G401 (cell line): Measurements from ENCODE around the gene XRCC4. TPM values are rescaled to one million over a fixed set of nuclear protein-coding genes. Genes with fewer than 3 reads are reported as not detected.
"Not testable (repeated sequence)": the region's sequence is repeated elsewhere in the genome, so short reads cannot be mapped to it uniquely, and the experiment has no call there.

Source experiments
- DNase-seq: peaks from one replicate; pipeline ENCODE4 v3.0.0-alpha.2; 2015; ENCODE audit warnings: low spot score
- in situ Hi-C: cut with HindIII; loops from 2 replicates; pipeline ENCODE4 v1.10.0; 2016; ENCODE audit warnings: low sequenced_read_pairs, mixed read lengths
- total RNA-seq: library from RNA; depleted of rRNA; stranded (reverse); fragments of >200 nt; shearing (Covaris generic); gene quantifications from 2 replicates; pipeline ENCODE4 v1.2.3, GENCODE V29; 2014

XRCC4 gene
- total RNA-seq, 1 experiment from 2014 or later, result 17.4 TPM

DNA sequence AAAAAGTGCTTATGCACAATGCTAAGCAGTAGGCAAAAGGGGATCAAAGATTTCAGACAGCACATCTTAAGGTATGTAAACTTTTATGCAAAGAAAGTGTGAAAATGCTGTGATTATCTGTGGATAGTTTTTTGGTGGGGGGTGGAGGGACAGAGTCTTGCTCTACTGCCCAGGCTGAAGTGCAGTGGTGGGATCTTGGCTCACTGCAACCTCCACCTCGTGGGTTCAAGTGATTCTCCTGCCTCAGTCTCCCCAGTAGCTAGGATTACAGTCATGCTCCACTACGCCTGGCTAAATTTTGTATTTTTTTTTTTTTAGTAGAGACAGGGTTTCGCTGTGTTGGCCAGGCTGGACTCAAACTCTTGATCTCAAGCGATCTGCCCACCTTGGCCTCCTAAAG, 10.0 kb upstream of the XRCC4 start:
- in situ Hi-C loops, DNase-seq: not testable (repeated sequence)

DNA sequence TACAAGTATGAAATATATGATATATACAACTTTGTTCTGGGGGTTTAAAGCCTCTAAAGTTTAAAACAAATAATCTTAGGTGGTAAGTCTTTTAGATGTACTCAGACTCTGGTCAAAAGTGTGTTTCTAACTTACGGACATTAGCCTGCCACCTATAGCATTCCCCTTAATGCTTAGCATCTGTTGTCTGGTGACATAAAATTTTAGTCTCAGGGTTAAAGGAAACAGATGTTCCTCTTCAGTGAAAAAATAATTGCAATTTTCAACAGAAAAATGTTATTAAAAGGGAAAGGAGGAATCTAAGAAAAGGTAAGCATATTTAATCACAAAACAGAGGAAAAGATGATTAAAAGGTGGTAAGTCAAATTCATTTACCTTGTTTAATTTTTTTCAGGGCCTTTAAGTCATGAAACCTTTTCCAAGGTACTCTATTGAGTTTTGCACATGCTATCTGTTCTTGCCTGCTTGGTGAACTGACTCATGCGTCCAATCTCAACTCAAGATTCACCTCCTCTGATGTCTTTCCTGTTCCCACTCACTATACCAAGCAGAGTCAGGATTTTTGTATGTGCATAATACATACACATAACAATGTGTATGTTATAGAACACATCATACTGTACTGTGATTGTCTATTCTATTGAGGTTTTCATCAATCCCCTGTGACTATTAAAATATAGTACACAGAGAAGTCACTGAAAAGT, 8.1 kb upstream of the XRCC4 start:
- in situ Hi-C loops, result no loop called here
- DNase-seq, result no peak

GRCh38 chr5:83071286-83072051, 5.9 kb upstream of the XRCC4 start:
- no peak for DNase-seq
- in situ Hi-C loops, result no loop called here

DNA sequence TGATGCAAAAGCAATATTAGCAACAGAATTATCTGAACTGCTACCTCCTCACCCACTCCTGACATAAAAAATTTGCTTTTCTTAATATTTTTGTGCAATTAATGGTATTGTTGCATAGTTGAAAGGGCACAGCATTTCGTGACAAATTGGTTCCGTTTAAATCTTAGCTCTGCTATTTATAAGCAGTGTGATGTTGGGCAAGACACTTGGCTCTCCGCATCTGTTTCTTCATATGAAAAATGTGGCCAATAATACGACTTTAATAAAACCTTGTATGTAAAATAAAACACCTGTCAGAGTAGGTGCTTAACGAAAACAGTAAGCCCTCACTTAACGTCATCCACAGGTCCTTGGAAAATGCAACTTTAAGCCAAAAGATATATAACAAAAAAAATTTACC, 4.4 kb upstream of the XRCC4 start:
- in situ Hi-C loops, result no loop called here
- no peak for DNase-seq

GRCh38 chr5:83077662-83078261, 415 bp downstream of the XRCC4 start:
- in situ Hi-C loops, result no loop called here
- no peak for DNase-seq

- in situ Hi-C loops, result no loop called here
- DNase-seq, result no peak
Observed at GRCh38 chr5:83082750-83083149, 5.4 kb downstream of the XRCC4 start.

DNA sequence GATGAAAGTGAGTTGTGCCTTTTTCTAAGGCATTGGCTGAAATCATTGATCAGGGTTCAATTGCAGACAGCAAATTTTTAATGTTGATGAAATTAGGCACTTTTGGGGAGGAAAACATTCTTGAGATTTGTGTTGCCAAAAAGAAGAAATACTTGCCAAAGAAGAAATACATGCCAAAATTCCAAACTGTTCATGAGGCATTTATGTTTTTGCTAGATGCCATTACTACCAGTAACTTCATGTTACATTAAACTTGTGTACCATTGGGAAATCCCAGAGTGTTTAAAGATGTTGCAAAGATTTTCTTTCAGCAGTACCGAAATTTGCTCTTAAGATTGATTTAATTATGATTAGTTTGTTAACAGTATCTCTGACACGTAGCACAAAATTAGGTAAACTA, 7.0 kb downstream of the XRCC4 start:
- DNase-seq, result no peak
- in situ Hi-C loops, result no loop called here

DNA sequence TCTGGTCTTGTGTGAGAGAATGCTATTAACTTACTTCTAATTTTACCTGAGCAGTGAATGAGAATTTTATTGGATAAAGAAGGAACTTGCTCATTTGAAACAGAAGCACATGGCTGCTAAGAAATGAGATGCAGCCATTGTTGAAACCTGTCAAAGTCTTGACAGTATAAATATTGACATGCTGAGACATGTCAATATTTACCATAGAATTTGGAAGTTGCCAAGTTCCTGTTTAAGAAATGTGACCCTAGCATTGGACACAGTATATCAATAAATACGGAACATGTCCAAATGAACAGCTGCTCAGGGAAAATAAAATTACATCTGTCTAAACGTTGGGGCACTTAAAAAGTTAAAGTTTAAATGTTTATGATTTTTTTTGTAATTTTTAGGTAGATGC, 7.8 kb downstream of the XRCC4 start:
- in situ Hi-C loops, result no loop called here

GRCh38 chr5:83090169-83090568, 12.8 kb downstream of the XRCC4 start:
- DNase-seq, result no peak
- in situ Hi-C loops, result no loop called here

More for the DNA sequence above, 7.8 kb downstream of the XRCC4 start:
- DNase-seq, result no peak

DNA sequence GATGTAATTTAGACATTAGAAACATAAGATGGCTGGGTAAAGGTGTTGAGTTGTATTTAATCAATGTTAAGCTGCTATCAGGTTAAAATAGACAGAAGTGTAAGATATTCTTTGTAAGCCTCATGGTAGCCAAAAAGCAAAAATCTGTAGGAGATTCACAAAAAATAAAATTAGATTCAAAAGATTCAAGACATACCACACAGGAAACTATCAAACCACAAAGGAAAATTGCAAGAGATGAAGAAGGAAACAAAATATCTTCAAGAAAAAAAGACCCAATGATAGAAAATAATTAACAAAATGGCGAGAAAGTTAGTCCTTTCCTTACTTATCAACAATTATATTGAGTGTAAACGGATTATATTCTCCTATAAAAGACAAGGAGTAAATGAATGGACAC, 15.3 kb downstream of the XRCC4 start:
- no peak for DNase-seq
- in situ Hi-C loops, result no loop called here

DNA sequence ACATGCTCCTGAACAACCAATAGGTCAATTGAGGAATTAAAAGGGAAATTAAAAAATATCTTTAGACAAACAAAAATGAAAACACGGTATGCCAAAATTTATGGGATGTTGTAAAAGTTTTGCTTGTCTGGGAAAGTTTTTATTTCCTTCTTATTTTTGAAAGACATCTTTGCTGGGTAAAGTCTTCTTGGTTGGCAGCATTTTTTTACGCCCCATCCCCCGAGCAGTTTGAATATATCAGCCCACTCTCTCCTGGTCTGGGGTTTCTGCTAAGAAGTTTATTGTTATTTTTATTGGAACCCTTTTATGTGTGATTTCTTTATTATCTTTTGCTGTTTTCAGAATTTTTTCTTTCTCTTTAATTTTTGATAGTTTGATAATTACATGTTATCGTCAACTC, 16.3 kb downstream of the XRCC4 start:
- DNase-seq, result no peak
- in situ Hi-C loops, result no loop called here

GRCh38 chr5:83095163-83095956, 18.0 kb downstream of the XRCC4 start:
- in situ Hi-C loops, result no loop called here
- no peak for DNase-seq

DNA sequence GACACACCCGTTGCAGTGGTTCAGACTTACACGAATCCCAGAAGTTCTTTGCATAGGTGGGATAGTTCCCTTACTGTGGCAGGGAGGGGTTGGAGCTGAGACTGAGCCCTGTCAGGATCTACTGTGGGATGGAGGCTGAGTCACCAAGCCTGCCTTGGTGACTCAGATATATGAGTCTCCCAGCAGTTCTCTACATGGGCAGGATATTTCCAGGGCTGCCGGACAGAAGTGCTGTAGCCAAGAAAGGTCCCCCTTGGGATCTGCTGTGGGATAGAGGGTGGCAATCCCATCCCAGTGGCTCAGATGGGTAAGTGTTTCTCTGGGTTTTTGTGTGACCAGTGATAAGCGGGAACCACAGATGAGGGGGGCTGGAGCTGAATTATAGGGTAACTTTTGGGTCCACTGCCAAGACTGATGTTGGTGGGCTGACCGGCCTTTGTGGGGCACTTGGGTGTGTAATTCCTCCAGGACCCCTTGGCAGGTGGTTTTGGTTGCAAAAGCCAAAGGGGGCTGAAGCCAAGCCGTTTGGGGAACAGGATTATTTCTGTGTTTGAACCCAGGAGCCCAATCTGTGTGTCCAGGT, 18.7 kb downstream of the XRCC4 start:
- in situ Hi-C loops, result no loop called here
- no peak for DNase-seq

DNA sequence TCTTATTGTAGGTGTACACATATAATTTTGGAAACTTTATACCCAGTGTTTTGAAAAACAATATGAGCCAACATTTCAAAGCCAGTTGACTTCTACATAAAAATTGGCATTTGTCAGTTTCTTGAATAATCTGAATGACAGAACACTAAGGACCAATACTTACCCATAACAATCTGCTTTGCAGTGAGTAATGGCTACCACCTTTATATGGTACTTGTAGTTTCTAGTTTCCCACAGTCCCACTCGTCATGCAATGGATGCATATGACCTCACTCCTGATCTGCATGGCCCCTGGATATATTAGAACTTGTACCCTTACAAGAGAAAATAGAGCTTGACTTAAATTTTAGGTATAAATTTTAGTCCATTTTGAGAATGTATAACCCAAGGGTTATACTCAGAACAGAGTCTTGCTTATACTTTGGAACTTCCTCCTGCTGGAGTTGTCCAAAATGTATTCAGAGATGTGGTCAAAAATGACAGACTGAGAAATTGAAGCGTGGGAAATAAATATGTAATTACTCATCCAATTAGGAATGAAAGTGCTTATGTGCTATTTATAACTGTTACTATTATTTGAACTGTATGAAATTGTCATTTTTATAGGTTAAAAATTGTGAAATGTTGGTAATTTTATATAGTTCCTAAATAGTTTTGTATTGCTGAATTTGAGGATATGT, 19.5 kb downstream of the XRCC4 start:
- DNase-seq, result no peak
- in situ Hi-C loops, result no loop called here

- in situ Hi-C loops, result no loop called here
- no peak for DNase-seq
Observed at GRCh38 chr5:83097689-83098231, 20.4 kb downstream of the XRCC4 start.

DNA sequence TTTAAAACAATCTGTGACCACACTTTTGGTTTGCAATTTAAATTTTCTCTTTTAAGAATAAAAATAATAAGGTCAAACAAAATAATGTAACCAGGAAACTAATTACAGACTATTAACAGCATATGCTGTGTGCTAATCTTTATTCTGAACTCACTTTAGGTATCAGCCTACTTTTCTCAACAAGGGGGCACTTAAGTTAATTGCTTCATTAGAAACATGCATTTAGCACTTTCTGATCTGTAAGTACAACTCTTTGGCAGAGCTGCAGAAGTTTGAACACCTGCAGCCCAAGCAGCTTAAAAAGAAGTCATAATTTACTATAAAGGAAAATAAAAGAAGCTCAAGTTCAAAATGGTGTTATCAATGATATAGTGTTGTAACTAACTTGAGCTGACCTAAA, 21.7 kb downstream of the XRCC4 start:
- in situ Hi-C loops, result no loop called here

GRCh38 chr5:83099445-83099844, 22.1 kb downstream of the XRCC4 start:
- in situ Hi-C loops, result no loop called here

More for the DNA sequence above, 21.7 kb downstream of the XRCC4 start:
- DNase-seq, result no peak

DNA sequence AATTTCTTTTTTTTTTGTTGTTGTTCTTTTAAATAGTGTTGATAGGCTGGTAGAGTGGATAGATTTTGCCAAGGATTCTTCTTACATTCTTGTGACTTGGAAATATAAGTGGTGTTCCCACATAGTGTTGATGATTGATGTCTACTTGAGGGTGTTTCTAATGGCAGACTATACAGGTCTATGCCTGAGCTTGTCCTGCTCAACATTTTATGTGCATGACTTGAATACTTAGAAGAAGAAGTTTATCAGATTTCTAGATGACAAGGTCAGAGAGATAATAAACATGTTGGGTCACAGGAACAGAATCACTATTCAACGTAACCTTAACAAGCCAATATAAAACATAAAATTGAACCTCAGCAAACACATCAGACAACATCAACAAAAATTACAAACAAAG, 24.2 kb downstream of the XRCC4 start:
- in situ Hi-C loops, result no loop called here
- DNase-seq, result no peak

More at GRCh38 chr5:83099445-83099844, 22.1 kb downstream of the XRCC4 start:
- DNase-seq, result no peak
